SW480 (cell line): ENCODE data around the gene JAG2.

Experiments
- DNase-seq: peaks from one replicate; pipeline ENCODE4 v3.0.0-alpha.2; 2016; ENCODE audit warnings: low spot score

The JAG2 gene

GRCh38 chr14:105182296-105183020 is 13.9 kb upstream of the JAG2 start:
- peak; percentile 72 for DNase-seq

- DNase-seq: no peak
These were observed 13.1 kb upstream of the JAG2 start for GRCh38 chr14:105181549-105182295.

- DNase-seq: peak; percentile 73
These were observed 12.3 kb upstream of the JAG2 start, which contains the start of gene NUDT14 for GRCh38 chr14:105180592-105181548. NUDT14 (minus strand) TSS chr14:105181312; CDS start chr14:105181209, 103 bp downstream.

GRCh38 chr14:105179191-105179590 is 10.6 kb upstream of the JAG2 start:
- DNase-seq: no peak

GRCh38 chr14:105178868-105179140 is 10.2 kb upstream of the JAG2 start:
- DNase-seq: no peak

- no peak for DNase-seq
These were observed 9.7 kb upstream of the JAG2 start for GRCh38 chr14:105178069-105178867.

- DNase-seq: no peak
These were observed 8.5 kb upstream of the JAG2 start for GRCh38 chr14:105177082-105177481.

- no peak for DNase-seq
These were observed 7.9 kb upstream of the JAG2 start for GRCh38 chr14:105176513-105176912.

- DNase-seq: no peak
These were observed 5.6 kb upstream of the JAG2 start for GRCh38 chr14:105173901-105174894.

- DNase-seq: no peak
These were observed 4.6 kb upstream of the JAG2 start for GRCh38 chr14:105173145-105173544.

GRCh38 chr14:105172476-105172875 is 3.9 kb upstream of the JAG2 start:
- no peak for DNase-seq

GRCh38 chr14:105171004-105171673 is 2.6 kb upstream of the JAG2 start:
- peak; percentile 42 for DNase-seq

GRCh38 chr14:105169776-105170655 is 1.4 kb upstream of the JAG2 start:
- DNase-seq: no peak

GRCh38 chr14:105168979-105169507 is 467 bp upstream of the JAG2 start:
- DNase-seq: peak; percentile 60

- DNase-seq: no peak
These were observed 519 bp downstream of the JAG2 start for GRCh38 chr14:105168093-105168420.

GRCh38 chr14:105167303-105168092 is 1.1 kb downstream of the JAG2 start:
- DNase-seq: peak; percentile 72

- DNase-seq: no peak
These were observed 1.8 kb downstream of the JAG2 start for GRCh38 chr14:105166571-105167302.
